Measurements from ENCODE around the gene MOAP1.
"Not testable (repeated sequence)": the region's sequence is repeated elsewhere in the genome, so short reads cannot be mapped to it uniquely, and the experiment has no call there.

- not testable (repeated sequence) for TF ChIP-seq MAX (IDR thresholded peaks at IDR 0.05; ENCODE audit: low read depth, low read length); CTCF (IDR thresholded peaks at IDR 0.05; ENCODE audit: low read depth, low read length); POLR2A (IDR thresholded peaks at IDR 0.05; ENCODE audit: extremely low read depth, insufficient read length)
Measured at GRCh38 chr14:93233078-93233477, 48.4 kb upstream of the MOAP1 start.

Measured in NB4 (cell line).